ENCODE data around the gene ZSCAN5C.

Gene ZSCAN5C

GRCh38 chr19:56258272-56258671, 56.2 kb downstream of the ZSCAN5C start:
- no peak for FAIRE-seq
- DNase-seq (ENCODE audit: insufficient read length, low spot score) = no peak
